Measurements from ENCODE around the gene TEDC2. TPM values are rescaled to one million over a fixed set of nuclear protein-coding genes. Genes with fewer than 3 reads are reported as not detected.

Gene TEDC2
- total and polyA plus RNA-seq, 10 of the 15 experiments (the other 5 are each of a cell fraction or from before 2014, with no cell fraction given), result 0.23 to 47.9 (median 19.1) TPM

DNA sequence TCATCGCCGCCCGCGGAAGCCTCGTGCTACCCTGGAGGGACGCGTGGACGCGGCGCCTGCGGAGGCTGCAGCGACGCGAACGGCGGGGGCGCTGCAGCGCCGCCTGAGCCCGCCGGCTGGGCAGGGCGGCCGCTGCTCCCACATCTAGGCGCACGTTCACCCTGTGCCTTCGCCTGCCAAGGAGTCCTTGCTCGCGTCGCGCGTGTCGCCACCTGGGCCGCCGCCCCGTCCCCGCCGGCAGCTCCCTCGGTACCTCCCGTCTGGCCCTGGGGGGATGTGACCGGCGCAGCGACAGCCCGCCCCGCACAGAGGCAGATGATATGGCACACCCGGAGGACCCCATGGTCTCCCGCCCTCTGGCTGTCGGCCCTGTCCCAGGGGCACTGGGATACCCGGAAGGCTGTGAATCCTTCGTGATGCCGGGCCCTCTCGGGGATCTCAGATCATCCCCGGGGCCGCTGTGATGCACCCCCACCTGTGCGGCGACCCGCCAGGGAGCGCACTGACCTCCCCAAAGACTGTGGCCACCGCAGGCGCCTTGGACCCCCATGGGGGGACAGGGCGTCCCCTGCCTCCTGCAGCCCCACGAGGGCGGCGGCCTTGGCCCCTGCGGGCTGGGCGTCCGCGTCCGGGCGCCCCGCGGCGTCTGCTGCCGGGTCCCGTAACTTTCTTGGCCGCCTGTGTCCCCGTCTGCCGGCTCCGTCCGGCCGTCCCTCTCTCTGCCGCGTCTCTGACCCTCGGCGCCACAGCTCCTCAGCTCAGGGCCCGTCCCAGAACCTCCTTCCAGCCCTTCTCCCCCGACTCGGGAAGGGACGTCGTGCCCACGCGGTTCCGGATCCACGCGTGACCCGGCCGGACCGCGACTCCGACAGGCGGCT lies 14.3 kb downstream of the TEDC2 start (continued):
- peak; percentile 47 for TF ChIP-seq MYC (IDR thresholded peaks at IDR 0.05; ENCODE audit: insufficient read depth, insufficient read length, insufficient replicate concordance, low read length, severe bottlenecking)
- TF ChIP-seq SMARCA5 (IDR thresholded peaks at IDR 0.05), result peak; percentile 90; the same call in 1 of the 2 replicates
- TF ChIP-seq RFX5 (IDR thresholded peaks at IDR 0.05; ENCODE audit: low read depth, low read length), result no peak
- peak; percentile 98 for TF ChIP-seq ZSCAN29 (IDR thresholded peaks at IDR 0.05)
- TF ChIP-seq GATAD2B (conservative IDR thresholded peaks at IDR 0.05; ENCODE audit: low read depth), result peak; percentile 55
- 0 out of 2 replicates have a peak, but pooled peaks have one; percentile 41 for TF ChIP-seq RB1 (IDR thresholded peaks at IDR 0.05; ENCODE audit: borderline replicate concordance)
- no peak for TF ChIP-seq POLR2AphosphoS2 (IDR thresholded peaks at IDR 0.05; ENCODE audit: low read depth, low read length)
- TF ChIP-seq POLR2A (IDR thresholded peaks at IDR 0.05; ENCODE audit: low read depth, low read length), result peak; percentile 56; the same call in 1 of the 2 replicates
- 0 out of 2 replicates have a peak, but pooled peaks have one; percentile 22 for TF ChIP-seq NBN (IDR thresholded peaks at IDR 0.05)
- TF ChIP-seq YY1 (IDR thresholded peaks at IDR 0.05; ENCODE audit: low read depth, low read length), result 0 out of 2 replicates have a peak, but pooled peaks have one; percentile 6
- TF ChIP-seq, protein P1, sequence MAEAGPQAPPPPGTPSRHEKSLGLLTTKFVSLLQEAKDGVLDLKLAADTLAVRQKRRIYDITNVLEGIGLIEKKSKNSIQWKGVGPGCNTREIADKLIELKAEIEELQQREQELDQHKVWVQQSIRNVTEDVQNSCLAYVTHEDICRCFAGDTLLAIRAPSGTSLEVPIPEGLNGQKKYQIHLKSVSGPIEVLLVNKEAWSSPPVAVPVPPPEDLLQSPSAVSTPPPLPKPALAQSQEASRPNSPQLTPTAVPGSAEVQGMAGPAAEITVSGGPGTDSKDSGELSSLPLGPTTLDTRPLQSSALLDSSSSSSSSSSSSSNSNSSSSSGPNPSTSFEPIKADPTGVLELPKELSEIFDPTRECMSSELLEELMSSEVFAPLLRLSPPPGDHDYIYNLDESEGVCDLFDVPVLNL (IDR thresholded peaks at IDR 0.05; ENCODE audit: low read depth, low read length), result no peak
- no peak for TF ChIP-seq ZBTB33 (IDR thresholded peaks at IDR 0.05)
- TF ChIP-seq, protein P2, sequence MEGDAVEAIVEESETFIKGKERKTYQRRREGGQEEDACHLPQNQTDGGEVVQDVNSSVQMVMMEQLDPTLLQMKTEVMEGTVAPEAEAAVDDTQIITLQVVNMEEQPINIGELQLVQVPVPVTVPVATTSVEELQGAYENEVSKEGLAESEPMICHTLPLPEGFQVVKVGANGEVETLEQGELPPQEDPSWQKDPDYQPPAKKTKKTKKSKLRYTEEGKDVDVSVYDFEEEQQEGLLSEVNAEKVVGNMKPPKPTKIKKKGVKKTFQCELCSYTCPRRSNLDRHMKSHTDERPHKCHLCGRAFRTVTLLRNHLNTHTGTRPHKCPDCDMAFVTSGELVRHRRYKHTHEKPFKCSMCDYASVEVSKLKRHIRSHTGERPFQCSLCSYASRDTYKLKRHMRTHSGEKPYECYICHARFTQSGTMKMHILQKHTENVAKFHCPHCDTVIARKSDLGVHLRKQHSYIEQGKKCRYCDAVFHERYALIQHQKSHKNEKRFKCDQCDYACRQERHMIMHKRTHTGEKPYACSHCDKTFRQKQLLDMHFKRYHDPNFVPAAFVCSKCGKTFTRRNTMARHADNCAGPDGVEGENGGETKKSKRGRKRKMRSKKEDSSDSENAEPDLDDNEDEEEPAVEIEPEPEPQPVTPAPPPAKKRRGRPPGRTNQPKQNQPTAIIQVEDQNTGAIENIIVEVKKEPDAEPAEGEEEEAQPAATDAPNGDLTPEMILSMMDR (IDR thresholded peaks at IDR 0.05 in 2 of 3, conservative IDR thresholded peaks at IDR 0.05 in 1 of 3; ENCODE audit: control insufficient read depth in 2 of 3, extremely low read depth in 1 of 3, insufficient read depth in 1 of 3, low read depth in 3 of 3, low read length in 3 of 3), result peak; percentile 41 to 73 (median 42); a peak in 5 of 6 replicates
- TF ChIP-seq ZZZ3 (IDR thresholded peaks at IDR 0.05; ENCODE audit: control insufficient read depth, insufficient read length, low read depth), result no peak
- TF ChIP-seq IKZF2 (IDR thresholded peaks at IDR 0.05), result no peak
- TF ChIP-seq, protein P3, sequence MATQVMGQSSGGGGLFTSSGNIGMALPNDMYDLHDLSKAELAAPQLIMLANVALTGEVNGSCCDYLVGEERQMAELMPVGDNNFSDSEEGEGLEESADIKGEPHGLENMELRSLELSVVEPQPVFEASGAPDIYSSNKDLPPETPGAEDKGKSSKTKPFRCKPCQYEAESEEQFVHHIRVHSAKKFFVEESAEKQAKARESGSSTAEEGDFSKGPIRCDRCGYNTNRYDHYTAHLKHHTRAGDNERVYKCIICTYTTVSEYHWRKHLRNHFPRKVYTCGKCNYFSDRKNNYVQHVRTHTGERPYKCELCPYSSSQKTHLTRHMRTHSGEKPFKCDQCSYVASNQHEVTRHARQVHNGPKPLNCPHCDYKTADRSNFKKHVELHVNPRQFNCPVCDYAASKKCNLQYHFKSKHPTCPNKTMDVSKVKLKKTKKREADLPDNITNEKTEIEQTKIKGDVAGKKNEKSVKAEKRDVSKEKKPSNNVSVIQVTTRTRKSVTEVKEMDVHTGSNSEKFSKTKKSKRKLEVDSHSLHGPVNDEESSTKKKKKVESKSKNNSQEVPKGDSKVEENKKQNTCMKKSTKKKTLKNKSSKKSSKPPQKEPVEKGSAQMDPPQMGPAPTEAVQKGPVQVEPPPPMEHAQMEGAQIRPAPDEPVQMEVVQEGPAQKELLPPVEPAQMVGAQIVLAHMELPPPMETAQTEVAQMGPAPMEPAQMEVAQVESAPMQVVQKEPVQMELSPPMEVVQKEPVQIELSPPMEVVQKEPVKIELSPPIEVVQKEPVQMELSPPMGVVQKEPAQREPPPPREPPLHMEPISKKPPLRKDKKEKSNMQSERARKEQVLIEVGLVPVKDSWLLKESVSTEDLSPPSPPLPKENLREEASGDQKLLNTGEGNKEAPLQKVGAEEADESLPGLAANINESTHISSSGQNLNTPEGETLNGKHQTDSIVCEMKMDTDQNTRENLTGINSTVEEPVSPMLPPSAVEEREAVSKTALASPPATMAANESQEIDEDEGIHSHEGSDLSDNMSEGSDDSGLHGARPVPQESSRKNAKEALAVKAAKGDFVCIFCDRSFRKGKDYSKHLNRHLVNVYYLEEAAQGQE (IDR thresholded peaks at IDR 0.05; ENCODE audit: low read depth, low read length), result no peak
- TF ChIP-seq JUNB (IDR thresholded peaks at IDR 0.05), result no peak

Measured in GM12878 (cell line).